ENCODE results near the gene MAFG.

DNA sequence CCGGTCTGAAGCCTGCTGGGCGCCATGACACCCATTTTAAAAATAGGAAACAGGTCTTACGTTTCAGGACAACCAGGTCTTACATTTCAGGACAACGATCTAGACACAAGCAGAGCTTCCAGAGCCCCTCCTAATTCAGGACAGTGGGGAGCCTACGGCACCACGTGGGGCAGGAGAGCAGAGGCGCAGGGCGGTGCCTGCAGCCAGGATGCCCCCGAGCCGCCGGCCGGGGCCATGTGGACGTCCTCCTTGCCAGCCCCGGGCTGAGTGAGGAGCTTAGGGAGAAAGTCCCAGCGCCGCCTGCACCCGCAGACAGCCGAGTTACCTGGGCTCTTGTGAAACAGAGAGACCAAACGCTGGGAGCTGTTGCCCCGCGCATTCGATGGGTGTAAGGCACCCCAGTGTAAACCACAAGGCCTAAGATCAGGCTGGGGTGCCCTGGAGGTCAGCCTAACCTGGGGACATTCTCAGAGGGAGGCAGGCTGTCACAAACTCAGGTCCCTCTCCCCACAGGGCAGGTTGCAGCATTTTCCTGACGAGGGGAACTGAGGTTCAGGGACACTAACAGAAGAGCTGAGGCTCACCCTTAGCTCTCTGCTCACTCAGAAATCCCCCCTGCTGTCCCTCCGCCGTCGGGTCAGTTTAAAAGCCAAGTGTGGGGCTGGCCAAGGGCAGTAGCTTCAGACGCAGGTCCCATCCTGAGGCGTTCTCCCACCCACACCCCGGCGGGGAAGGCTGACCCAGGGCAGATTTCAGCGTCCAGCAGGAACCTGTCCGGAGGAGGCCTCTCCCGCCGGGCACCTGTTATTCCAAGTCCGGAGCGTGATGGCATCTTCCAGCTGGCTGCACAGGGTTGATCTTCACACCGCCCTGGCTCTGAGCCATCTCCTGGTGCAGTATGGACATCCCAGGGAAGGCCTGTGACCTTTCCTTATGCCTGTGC is 35.2 kb upstream of the MAFG start:
- TF ChIP-seq TAF1 (IDR thresholded peaks at IDR 0.05; ENCODE audit: borderline replicate concordance, low read depth, low read length) (no peak), FOXM1 (IDR thresholded peaks at IDR 0.05; ENCODE audit: low read depth) (no peak), YY1 (IDR thresholded peaks at IDR 0.05; ENCODE audit: low read depth) (no peak), POLR2AphosphoS5 (IDR thresholded peaks at IDR 0.05; ENCODE audit: low read depth, low read length) (no peak), TEAD4 (IDR thresholded peaks at IDR 0.05; ENCODE audit: borderline replicate concordance, insufficient read depth) (no peak)
